GDM1 (cell line): ENCODE results near the gene TRAF3IP1.
"Not testable (repeated sequence)": the region's sequence is repeated elsewhere in the genome, so short reads cannot be mapped to it uniquely, and the experiment has no call there.

Experiments used
- DNase-seq: peaks from one replicate; lab custom pipeline; 2025; lab: John Stamatoyannopoulos, UW

Gene TRAF3IP1

DNA sequence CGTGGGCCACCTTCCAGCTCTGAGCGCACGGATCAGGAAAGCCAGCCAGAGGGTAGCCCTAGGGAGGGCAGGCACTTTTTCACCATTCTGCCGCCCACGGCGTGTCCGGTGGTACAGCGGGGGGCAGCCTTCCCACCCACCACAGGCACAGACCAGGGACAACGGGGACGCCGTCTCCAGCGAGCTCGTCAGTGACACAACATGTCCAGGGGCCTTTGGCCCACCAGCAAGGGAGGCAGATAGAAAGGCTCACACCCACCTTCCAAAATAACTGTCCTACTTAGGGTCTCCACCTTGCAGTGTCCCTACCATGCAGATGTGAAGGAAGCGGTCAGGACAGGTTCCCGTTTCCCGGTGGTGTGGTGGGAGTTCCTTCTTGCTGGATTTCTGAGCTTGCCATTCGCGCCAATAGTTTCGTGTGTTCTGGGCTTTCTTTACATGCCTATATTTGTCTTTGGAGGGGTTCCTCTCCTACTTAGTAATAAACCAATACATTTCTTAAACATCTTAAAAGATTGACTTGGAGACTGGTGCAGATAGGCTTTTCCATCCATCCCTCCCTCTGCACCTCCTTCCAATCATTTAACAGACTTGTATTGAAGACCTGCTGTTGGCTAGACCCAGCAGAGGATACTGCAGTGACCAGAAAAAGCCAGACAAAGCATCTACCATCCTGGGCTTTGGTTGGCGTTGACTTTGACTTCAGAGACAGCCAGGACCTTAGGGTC is 107.3 kb downstream of the TRAF3IP1 start:
- no peak for DNase-seq

DNA sequence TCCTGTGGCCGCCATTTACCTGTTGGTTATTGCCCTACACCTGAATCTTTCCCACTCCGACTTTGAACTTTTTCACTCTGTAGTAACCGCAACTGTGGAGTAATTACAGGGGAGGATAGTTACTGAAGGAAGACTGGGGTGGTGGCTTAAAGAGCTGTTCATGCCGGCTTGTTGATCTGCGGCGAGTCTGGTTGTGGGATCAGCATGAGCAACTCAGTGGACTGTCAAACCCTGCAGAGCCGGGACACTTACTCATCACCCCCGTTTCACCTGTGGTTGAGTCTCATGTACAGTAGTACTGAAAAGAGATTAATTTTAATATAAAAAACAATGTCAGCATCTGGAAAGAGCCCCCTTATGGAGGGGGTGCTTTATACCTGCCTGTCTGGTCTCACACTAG is 108.5 kb downstream of the TRAF3IP1 start:
- no peak for DNase-seq

DNA sequence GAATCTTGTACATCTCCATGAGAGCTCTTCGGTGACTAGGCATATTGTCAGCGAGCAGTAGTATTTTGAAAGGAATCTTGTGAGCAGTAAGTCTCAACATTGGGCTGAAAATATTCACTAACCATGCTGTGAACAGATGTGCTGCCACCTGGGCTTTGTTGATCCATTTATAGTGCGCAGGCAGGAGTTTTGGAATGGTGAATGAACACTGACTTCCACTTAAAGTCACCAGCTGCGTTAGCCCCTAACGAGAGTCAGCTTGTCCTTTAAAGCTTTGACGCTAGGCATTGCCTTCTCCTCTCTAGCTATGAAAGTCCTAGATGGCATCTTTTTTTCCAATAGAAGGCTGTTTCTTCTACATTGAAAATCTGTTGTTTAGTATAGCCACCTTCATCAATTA is 110.5 kb downstream of the TRAF3IP1 start:
- DNase-seq: no peak

DNA sequence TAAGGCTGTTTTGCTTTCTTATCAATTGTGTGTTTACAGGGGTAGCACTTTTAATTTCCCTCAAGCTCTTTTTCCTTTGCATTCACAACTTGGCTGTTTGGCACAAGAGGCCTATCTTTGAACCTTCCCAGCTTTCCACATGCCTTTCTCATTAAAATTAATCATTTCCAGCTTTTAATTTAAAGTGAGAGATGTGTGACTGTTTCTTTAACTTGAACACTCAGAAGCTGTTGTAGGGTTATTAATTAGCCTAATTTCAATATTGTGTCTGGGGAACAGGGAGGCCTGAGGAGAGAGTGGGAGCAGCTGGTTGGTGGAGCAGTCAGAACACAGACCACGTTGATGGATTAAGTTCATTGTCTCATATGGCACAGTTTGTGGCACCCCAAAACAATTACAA is 111.1 kb downstream of the TRAF3IP1 start:
- DNase-seq: no peak

DNA sequence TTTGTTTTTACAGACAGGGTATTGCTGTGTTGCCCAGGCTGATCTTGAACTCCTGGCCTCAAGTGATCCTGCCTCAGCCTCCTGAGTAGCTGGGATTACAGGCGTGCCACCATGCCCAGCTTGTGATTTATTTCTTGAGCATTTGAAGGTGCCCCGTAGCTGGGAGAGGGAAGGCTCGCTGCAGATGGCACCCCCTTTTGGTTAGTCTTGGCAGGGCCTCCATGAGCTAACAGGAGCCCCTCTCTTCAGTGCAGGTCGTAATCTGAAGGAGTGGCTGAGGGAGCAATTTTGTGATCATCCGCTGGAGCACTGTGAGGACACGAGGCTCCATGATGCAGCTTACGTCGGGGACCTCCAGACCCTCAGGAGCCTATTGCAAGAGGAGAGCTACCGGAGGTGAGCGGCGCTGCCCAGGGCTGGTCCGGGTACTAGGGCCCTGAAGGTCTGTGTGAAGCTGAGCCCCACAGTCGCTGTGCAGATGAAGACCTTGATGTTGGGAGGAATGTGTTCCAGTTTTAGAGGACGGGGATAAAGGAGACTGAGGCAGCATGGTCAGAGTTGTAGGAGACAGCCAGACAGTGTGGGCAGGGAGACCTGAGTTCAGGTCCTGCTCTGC is 113.1 kb downstream of the TRAF3IP1 start:
- DNase-seq: no peak

DNA sequence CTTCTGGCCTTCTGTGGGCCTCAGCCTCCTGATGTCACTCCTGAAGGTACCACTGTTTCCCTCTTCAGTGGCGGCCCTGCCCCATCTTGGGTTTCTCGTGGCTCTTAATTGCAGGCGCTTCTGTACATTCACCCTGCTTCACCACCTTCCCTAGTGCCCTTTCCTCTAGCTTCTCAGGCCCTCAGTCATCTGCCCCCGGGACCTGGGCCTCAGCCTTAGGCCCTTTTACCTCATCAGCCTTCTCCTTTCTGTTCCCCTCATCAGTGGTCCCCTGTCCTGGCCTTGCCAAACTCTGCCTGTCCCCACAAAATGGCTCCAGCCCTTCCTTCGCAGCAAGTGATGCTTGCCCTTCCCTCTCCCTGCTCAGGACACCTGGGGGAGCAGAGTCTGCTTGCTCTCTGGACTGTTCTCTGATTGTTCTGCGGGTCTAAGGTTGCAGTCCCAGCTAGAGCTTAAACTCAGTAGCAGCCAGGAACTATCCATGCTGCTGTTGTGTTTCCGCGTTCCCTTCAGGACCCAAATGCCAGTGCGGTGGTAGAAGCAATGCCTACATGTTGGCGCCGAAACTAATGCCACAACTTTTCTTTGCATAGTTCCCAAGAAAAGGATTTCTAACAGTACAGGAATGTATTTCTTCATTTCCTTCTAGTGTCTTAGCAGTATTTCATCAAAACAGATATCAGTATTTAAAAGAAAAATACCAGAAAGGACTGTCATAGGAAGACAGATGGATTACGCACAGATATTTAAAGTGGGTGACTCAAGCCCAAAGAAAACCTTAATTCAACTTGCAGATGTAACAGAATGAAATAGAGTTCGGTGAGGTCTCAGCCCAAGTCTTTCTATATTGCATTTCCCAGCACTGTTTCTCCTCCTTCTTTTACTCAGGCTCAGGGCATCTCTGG is 113.9 kb downstream of the TRAF3IP1 start:
- DNase-seq: no peak

DNA sequence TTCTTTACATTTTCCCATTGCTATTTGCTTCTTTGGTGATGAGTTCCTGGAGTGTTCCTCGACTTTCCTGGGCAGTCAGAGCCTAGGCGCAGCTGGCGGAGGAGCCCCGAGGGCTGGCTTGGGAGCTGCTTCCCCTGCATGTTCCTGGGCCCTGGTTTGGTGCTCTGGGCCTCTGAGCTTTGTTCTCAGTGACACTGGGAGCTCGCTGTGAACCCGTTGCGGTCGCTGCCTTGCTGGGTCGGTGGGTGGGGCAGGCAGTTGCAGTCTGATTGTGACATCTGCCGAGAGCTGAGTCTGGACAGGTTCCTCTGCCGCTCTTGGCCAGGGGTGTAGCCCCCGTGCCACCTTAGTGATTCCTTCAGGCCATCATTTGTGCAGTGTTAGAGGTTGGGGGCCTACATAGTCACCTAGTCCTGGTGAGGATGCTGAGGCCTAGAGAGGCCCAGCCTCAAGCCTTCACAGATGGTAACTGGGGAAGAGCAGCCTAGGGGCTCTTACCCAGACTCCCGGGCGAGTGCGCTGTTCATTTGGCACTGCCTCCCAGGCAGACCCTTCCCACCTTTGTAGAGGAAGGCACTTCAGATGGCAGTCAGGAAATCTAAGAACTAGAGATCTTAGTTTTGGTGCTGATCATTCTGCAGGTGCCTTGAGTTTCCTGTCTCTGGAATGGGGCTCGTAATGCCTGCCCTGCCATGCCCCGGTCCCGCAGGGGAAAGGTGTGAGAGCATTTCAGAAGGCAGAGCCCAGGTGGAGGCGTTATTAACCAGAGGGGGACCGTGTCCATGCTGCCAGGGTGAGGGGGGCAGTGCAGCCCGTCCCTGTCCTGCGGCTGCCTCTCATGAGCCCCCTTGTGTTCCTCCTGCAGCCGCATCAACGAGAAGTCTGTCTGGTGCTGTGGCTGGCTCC is 114.8 kb downstream of the TRAF3IP1 start:
- DNase-seq: no peak

DNA sequence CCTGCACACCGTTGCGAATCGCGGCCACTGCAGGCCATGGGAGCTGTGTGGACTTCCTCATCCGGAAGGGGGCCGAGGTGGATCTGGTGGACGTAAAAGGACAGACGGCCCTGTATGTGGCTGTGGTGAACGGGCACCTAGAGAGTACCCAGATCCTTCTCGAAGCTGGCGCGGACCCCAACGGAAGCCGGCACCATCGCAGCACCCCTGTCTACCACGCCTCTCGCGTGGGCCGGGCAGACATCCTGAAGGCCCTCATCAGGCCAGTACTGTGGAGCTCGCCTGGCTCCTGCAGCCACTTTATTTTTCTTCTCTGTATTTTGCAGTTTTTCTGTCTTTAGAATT is 115.4 kb downstream of the TRAF3IP1 start:
- no peak for DNase-seq

DNA sequence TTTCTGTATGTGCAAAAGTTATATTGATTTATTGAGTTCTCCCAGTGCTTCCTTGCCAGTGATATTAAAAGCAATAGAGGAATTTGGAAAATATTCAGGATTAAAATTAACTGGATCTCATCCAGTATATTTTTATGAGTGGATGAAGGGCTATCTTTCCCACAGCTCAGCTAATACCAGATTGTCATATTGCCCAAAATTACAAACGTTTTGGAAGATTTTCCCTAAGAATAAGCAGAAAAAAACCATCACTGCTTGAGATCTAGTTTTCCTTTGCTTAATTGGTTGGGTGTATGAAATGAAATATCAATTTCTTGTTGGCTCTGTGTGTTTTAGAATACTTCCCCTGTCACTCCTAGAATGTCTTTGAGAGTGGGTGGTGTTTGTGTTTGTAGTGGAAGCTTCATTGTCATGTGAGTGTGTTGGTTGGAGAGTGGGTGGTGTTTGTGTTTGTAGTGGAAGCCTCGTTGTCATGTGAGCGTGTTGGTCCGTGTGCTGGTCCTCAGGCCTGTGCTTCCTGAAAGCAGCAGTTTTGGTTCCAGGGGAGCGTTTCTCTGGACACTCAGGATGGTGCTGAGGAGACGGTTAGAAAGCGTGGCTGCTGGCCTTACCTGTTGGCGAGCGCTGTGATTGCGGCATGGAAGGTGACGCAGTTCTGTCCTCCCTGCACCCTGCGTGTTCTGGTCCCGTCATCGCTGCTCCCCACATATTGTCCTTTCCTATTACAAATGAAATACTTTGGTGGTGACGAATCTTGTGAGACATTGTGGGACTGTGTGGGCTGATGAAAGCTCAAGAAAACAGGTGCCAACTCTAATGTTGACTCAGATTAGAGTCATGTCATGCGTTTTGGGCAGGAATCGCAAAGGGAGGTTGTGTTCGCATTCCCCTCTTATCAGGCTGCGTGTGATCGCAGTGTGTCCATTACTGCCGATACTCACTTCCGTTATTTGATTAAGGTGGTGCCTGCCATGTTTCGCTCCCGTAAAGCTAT is 118.8 kb downstream of the TRAF3IP1 start:
- DNase-seq: no peak

DNA sequence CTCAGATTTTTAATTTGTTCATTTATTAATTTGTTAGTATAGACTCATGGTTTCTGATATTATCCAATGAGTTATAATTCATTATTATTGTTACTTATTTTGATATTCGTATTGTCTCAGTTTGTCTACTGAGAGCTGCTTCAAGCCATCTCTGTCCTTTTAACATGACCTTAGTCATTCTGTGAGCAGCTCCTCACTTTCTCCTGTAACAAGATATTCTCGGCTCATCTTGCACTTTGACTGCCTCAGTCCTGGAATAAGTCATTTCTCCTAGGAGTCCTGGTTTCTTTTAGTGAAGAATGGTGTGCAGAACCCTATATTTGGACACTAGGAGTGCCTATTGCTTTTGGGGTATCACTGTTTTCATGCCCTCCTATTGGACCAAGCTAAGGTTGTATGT is 119.6 kb downstream of the TRAF3IP1 start:
- DNase-seq: no peak

DNA sequence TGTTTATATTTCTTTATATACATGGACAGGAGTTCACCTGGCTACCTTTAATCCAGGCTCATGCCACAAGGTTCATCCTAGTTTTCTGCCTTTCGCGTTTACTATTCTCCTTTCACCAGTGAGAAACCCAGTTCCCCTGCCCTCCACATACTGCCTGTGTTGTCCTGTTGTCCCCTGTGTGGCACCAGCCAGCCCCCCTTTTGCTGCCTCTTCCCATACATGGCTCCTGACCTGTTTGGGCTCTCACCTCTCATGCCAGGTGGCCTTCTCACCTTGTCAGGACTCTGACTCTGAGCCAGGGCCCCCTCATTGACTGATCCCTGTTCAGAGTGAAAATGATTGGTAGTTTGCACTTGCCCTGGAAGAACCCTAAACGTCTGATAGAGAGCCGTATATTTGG is 120.0 kb downstream of the TRAF3IP1 start:
- DNase-seq: no peak

DNA sequence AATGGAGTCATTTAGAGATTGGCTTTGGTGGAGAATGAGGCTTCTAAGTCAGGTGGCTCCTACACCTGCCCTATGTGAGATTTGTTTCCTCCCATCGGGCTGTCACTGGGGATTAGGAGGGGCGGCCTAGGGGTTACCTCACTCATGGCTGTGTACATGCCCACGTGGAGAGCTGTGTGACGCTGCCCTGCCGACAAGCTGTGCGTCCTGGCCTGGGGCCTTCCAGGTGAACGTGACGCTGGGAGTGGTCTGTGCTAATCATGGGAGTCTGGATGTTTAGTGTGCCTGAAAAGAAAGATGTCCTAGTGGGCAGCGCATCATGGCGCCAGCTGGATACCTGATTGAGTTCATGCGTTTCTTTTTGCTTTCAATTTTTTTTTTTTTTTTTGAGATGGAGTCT is 120.4 kb downstream of the TRAF3IP1 start:
- no peak for DNase-seq

DNA sequence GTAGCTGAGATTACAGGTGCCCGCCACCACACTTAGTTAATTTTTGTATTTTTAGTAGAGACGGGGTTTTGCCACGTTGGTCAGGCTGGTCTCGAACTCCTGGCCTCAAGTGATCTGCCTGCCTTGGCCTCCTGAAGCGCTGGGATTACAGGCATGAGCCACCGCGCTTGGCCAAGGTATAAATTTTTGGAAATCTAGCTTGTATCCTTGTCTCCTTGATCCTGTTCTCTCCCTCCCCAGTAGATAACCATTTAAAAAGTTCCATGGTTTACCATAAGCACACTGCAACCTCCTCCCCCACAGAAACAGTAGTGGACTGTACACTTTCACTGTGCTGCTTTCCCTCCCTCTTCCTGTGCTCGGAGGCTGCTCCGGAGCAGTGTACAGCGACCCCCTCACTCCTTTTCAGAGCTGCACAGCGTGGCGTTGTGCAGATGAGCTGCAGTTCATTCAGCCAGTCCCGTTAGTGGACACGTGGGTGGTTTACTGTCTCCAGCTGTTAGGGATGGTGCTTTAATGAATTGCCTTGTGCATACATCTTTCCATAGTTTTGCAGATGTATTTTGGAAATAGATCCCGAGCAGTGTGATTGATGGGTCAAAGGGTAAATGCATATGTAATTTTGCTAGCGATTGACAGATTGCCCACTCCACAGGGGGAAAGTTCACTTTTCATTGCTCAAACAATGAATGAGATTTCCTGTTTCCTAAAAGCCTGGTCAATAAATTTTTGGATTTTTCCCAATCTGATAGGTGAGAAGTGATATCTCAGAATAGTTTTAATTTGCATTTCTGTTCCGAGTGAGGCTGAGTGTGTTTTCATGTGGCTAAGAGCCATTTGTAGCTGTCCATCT is 121.2 kb downstream of the TRAF3IP1 start:
- no peak for DNase-seq

DNA sequence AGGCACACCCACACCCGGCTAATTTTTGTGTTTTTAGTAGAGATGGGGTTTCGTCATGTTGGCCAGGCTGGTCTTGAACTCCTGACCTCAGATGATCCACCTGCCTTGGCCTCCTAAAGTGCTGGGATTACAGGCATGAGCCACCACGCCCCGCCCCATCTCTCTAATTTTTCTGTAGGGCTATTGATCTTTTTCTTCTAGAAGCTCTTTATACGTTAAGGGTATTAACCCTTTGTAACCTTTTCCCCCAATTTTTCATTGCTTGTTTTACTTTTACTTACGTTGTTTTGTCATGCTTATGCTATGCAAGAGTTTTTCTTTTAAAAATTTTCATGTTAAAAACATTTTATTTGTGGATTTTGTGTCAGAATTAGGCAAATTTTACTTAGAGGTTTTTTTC is 121.9 kb downstream of the TRAF3IP1 start:
- DNase-seq: not testable (repeated sequence)

DNA sequence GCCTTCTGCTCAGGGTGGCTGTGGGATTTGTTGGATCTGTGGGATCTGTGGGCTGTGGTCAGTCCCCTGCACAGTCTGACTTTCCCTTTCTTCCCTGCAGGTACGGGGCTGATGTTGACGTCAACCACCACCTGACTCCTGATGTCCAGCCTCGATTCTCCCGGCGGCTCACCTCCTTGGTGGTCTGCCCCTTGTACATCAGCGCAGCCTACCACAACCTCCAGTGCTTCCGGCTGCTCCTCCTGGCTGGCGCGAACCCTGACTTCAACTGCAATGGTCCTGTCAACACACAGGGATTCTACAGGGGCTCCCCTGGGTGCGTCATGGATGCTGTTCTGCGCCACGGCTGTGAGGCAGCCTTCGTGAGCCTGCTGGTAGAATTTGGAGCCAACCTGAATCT is 123.9 kb downstream of the TRAF3IP1 start:
- DNase-seq: no peak

DNA sequence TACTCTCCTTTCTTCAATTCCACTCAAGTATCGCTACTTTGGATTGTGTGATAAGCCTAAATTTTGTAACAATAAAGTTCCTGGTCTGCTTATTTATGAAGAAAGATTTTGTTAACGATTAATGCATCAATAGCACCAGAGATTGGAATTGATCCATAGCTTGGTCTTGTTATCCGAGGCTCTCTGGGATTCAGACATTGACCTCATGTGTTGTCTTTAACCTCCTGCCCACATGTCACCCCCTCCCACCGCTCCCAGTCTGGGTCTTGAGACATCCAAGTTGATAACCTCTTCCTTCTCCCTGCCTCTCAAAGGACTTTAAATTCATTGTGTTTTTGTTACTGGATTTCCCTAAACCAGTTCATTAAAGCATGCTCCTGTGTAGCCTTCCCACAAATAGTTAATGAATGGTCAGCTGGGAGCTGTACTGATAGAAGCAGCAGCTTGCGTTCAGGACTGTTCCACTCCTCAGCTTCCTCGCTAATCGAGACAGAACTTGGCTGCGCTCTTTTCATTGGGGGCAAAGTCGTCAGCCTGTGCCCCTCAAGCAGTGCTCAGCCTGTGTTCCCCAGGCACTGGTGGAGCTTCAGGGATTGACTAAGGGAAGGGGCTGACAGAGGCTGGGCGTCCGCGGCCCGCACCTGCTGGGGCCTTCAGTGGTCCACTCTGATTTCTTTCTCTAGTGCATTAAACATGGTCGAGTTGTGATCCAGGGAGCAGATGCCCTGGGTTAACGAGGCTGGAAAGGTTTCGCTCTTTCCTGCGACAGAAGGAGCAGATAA is 125.3 kb downstream of the TRAF3IP1 start:
- DNase-seq: no peak

DNA sequence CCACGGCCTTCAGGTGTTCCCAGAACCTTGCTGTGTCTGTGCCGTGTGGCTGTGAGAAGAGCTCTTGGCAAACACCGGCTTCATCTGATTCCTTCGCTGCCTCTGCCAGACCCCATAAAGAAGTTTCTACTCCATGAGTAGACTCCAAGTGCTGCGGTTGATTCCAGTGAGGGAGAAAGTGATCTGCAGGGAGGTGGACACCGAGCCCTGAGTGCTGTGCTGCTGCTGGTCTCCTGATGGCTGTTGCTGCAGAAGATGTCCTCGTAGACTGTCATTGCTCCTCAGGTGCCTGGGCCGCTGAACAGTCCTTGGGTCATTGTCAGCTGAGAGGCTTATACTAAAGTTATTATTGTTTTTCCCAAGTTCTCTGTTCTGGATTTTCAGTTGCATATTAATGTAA is 126.1 kb downstream of the TRAF3IP1 start:
- DNase-seq: no peak

DNA sequence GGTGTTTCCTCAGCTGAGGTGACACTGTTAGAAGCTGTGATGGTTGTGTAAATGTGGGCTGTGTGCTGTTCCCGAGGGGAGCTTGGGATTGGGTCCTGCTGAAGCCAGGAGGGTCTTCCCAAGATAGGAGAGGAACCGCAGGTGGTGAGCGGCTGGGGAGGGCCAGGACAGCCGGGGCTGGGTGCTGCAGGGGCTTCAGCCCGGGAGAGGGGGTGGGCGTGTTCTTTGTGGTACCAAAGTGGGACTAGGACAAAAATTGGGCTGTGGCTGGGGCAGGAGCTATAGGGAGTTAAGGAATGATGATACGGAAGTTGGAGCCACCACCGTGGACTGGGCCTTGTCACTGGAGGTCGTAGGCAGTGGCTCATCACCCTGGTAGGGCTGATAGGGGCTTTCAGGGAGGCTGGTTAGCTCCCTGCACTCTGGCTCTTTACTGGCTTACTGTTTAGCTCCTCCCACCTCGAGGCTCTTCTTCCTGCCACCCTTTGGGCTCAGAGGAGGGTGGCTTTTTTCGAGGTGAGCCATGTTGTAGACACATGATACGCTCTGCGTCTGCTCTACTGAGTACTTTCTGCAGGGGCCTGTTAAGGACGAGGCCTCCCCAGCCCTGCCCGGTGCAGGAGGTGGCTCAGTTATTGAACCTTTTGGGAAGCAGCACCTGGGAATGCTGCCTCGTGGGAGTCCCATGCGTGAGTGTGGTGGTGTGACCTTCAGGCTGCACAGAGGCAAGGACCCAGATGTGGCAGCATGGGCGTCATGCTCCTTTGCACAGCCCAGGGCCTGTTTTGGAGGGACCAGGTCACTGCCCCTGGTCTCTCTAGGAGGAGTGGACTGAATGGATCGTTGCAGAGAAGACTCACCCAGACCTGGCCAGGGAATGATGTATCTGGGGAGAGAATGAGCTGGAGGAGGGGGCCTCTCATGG is 128.0 kb downstream of the TRAF3IP1 start:
- no peak for DNase-seq
